IPS DF 4.7 (cell line): ENCODE data around the gene CBLIF.
"Not testable (repeated sequence)": the region's sequence is repeated elsewhere in the genome, so short reads cannot be mapped to it uniquely, and the experiment has no call there.

ENCODE experiments used
- DNase-seq: peaks from one replicate; pipeline ENCODE4 v3.0.0-alpha.2; 2013; ENCODE audit warnings: low spot score; ENCODE audit errors: extremely low read depth

The CBLIF gene

GRCh38 chr11:59848439-59848838 lies 3.1 kb upstream of the CBLIF start:
- not testable (repeated sequence) for DNase-seq

- no peak for DNase-seq
These were observed 2.3 kb upstream of the CBLIF start for GRCh38 chr11:59847626-59848025.

DNA sequence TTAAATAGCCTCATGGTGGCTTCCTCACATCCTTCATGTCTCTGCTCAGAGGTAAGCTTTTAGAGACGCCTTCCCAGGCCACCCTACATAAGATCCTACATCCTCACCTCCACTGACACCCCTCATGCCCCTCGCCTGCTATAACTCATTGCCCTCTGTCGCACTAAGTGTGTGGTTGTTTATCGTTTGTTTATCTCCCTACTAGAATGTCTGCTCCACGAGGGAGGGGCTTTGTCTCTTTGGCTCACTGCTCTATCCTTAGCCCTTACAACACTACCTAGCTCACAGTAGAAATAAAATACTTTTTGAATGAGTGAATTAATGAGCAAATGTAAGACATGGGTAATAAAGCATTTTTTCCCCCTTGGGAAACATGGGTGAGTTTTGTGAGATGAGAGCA lies 1.3 kb upstream of the CBLIF start:
- DNase-seq: no peak

- DNase-seq: no peak
These were observed 3.0 kb downstream of the CBLIF start for GRCh38 chr11:59842316-59842715.

DNA sequence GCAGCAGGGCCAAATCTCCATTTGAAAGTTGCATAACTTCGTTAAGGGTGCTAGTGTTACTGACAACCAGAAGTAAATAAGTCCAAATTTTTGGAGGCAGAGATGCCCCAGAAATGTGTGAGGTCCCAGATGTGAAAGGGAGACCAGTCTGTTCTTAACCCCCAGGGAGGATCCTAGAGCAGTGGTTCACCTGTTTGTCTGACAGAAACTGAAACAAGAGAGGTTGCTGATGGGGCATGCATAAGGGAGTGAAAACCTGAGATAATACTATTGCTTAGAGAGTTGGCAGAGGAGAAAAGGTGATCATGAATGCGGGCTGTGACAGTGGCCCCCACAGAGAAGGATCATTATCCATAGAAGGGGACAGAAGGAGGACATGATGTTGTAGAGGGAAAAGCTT lies 3.8 kb downstream of the CBLIF start:
- DNase-seq: no peak

GRCh38 chr11:59839615-59840014 lies 5.7 kb downstream of the CBLIF start:
- DNase-seq: no peak

DNA sequence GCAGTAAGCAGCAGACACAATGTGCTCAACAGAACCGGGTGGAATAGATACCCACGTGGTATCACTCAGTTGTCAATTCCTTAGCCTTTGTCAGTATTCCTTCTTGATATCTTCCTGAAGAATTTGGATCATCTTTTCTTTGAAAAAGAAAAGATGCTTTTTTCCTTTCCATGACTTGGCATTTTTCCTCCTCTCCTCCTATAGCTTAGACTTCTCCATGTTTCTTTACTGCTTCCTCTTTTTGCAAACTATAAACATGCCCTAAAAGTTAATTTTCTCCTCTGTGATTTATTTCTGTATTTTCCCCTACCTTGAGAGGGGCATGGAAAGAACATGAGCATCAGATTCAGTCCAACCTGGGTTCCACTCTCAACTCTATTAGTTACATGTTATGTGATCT lies 11.7 kb downstream of the CBLIF start:
- no peak for DNase-seq

DNA sequence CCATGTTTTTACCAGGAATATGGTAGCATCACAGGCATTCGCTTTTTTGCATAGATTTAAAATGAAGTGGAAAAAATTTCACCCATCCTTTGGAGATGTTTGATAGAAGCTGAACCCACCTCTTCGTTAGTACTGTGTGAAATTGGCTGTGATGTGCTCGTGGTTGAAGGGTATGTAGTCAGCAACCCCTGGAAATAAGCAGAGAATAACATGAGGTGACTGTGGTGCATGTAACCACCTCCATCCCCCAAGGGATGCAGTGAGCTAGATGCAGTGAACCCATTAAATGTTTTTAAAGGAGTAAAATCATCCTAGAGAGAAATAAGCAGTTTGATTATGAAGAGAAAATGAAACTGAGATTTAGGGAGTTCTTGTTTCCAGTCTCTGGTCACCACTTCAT lies 15.9 kb downstream of the CBLIF start:
- no peak for DNase-seq

DNA sequence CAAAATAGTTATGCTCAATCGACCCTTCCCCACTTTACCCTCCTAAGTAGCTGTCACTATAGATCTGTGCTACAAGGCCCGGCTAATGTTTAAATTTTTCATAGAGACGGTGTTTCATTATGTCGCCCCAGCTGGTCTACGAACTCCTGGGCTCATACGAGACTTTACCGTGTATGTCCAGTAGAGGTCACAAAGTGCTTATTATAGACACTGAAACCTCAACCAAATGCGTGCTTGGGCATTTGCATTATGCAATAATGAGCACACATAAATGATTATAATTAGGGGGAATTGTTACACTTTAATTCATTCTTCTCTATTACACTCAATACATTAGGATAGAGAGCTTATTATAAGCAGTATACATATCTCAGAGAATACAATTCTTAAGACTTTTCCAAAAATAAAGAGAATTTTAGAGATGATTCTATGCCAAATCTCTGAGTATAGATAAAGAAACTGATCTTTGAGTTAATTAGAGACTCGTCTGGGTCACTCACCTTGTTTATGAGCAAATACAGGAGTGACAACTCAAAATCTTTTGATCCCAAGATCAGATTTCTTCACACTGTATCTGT lies 22.2 kb downstream of the CBLIF start:
- DNase-seq: no peak

DNA sequence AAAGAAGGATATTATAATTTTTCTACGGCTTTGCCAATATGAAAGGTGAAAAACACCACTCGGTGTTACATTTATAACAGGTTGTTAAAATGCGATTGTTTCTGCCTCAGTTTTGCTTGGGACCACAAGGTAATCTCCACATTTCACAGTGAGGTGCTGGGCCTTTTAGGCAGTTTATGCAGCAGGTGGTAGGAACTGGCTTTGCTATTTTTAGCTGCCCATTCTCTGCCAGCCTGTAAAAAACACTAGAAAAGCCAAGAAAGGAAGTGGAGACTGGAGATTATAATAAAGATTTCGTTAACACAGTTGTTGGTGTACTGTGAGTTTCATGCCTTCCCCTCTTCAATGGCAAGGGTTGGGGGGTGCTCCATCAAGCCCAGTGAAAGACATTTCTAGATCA lies 26.7 kb downstream of the CBLIF start:
- DNase-seq: no peak

DNA sequence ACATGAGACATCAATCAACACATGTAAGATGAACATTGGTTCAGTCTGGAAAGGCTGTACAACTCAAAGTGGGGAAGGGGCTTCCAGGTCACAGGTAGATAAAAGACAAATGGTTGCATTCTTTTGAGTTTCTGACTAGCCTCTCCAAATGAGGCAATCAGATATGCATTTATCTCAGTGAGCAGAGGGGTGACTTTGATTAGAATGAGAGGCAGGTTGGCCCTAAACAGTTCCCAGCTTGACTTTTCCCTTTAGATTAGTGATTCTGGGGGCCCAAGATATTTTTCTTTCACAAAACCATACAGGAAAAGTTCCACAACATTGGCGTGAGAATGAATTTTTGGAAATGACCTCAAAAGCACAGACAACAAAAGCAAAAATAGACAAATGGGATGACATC lies 28.9 kb downstream of the CBLIF start:
- not testable (repeated sequence) for DNase-seq

GRCh38 chr11:59815754-59816153 lies 29.5 kb downstream of the CBLIF start:
- DNase-seq: no peak

GRCh38 chr11:59814021-59814420 lies 31.3 kb downstream of the CBLIF start:
- no peak for DNase-seq

GRCh38 chr11:59813364-59813763 lies 31.9 kb downstream of the CBLIF start:
- no peak for DNase-seq

DNA sequence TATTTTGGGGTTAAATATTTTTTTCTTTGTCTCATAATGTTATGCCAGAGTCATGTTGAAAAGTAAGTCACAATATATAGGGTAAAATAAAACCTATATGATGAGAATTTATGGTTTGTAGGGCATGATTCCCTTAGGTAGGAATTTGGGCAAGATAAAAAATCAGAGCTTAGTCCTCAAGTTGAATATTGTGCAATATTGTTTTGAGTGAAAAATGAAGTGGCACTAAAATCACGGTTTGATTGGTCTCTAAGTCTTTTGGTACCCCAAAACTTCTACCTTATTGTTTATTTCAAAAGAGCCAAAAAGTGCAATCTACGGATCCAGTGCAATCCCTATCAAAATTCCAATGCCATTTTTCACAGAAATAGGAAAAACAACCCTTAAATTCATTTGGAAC lies 33.1 kb downstream of the CBLIF start:
- DNase-seq: no peak

DNA sequence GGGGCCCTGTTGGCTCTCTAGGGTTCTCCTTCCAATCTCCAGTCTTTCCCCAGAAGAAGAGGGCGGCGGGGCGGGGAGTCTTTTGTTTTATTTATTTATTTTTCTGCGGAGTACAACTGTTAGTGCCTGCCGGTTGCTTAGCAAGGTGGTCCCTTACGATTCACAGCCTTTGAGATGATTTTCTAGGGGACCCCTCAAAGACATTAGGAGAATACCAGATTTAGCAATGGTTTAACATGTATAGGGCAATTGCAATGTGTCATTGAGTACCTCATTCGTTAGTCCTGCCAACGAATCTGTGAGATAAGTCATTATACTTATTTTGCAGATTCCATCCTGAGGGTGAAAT lies 34.4 kb downstream of the CBLIF start:
- DNase-seq: no peak

DNA sequence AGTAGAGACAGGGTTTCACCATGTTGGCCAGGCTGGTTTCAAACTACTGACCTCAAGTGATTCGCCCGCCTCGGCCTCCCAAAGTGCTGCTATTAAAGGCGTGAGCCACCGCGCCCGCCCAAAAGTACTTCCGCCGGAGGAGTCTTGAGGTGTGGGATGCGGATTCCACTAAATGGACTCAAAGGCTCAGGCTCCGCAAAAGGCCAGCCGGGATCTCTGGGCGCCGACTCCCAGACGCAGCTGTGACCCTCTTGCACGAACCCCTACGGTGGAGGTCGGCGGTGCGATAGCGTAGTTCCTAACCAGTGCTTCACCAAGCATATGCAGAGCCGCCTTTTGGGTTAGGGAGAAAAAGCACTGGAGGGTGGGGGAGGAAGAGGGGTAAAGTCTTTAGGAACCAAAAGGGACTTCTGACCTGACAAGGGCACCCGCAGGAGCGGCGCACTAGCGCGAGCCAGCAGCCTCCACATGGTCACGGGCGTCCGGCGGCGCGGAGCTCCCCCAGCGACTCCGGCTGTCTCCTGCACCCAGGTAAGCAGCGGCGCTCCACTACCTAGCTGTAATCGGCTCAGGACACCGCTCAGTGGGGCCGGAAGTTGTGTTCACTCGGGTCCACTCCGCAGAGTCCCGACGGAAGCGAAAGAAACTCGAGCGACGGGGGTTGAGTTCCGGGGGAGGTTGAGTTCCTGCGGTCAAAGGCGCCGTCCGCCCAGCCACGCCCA lies 34.9 kb downstream of the CBLIF start, which contains the start of gene MRPL16:
Gene MRPL16 (minus strand): TSS at position 590 of the 722 bp plus-strand sequence. CDS start 120 bp downstream, at position 470.
- peak; percentile 82 for DNase-seq

DNA sequence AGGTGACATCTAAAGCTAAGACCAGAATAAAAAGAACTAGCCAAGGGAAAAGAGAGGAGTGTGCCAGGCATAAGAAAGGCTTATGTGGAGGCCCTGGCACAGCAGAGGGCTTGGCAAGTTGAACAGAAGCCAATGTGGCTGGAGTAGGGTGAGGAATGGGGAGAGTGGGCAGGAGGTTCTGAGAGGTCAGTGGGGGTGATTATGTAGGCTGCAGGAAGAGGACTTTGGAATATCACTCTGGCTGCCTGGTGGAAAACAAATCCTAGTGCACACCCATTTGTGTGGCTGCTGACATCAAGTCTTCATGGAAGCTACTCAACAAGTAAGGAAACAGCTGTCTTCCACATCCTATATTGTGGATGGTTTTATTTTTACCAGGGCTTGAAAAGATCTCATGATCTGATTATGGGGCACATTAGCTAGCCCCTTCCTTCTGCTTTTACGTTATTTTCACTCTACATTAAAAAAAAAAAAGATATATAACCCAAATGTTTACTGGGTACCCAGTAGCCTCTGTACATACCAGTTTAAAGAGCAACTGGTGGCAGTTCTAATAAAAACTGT lies 38.2 kb downstream of the CBLIF start:
- DNase-seq: no peak

DNA sequence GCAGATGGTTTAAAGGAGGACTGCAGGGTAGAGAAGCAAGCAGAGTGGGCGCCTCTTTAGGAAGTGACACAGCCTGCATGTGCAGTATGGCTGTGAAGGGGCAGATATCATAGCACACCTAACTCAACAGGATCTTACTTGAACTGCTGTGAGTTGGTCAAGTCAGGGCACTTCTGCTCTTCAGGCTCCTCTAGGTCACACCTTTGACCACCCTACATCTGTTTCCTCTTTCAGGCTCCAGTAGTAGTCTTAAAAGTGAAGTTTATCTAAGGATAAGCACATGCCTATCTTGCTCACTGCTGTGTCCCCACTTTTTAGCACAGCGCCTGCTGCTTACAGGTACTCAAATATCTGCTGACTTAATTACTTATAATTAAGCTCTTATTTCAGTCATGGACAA lies 41.2 kb downstream of the CBLIF start:
- DNase-seq: no peak

GRCh38 chr11:59802639-59803176 lies 42.6 kb downstream of the CBLIF start:
- DNase-seq: no peak

DNA sequence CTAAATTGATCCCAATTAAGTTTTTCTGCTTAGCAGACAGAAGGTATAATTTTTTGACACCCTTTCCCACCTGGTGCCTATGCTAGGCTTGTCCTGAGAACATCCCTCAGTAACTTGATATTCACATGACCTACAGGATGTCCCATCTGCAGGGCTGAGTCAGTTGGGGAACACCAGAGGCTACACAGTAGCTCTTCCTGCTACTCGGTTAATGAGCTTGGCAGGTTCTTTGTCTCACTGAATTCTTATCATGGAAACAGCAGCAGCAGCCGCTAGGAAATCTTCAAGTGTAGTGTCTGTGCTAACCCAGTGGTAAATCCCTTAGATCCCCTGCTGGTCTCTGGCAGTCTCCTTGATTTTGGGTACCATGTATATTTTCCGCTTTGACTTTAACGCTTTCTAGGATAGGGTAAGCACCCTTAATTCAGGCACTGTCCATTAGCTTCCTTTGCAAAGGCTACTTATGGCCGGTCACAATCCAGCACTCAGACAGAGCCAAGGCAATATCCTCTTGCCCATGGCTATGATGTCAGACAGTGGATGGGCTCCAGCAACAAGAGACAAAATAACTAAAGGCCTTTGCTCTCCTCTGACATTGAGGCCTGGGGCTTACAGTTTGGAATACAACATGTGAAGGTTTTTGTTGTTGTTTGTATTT lies 43.2 kb downstream of the CBLIF start:
- no peak for DNase-seq

- DNase-seq: no peak
These were observed 44.1 kb downstream of the CBLIF start for GRCh38 chr11:59801160-59801706.
